ENCODE data around the gene NDUFA8.

The NDUFA8 gene

DNA sequence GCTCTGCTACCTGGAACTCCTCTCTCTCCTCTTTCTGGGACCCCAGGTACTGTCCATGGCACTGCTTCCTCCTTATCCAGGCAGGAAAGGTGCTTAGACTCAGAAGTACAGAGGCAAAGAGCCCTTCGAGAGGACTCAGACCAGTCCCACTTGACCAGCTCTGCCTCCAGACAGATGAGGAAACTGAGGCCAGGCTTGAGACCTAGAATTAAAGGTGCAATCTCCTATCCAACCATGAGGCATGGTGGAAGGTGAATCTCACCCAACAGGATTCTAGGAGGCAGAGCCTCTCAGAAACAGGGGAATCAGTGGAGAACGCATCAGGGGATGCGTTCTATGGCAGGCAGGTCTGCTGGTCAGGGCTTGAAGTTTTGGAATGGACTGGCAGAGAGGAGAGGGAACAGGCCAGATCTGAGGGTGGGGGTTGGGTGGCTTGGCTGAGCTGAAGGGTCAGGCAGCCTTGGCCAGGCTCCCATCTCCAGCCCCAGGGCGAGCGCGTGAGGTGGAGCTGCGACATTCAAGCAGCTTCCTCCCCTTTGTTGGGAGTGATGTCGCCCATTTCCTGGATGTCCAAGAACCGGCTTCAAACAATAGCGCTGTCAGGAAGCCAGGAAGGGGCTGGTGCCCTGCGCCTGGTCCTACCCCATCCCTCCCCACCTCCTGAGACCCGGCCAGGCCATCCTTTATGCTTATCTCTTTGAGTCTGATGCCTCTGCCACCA lies 26.2 kb downstream of the NDUFA8 start:
- Histone ChIP-seq H3K4me2 (ENCODE audit: low read length) (no peak overlapping the region), H3K36me3 (ENCODE audit: insufficient read depth, low read length) (no peaks in the 10 kb centered on the region), H3K27me3 (ENCODE audit: insufficient read depth, low read length) (0 out of 2 replicates have a peak, but pooled peaks cover 5% of the 10 kb centered on the region), H3K79me2 (ENCODE audit: insufficient read depth, low read length) (no peaks in the 10 kb centered on the region), H3F3A (ENCODE audit: insufficient read depth, low read length) (no peaks in the 10 kb centered on the region), H3K9me2 (ENCODE audit: low read depth, low read length) (no peaks in the 10 kb centered on the region), H3K9me3 (ENCODE audit: low read length) (no peaks in the 10 kb centered on the region), H3K4me1 (ENCODE audit: insufficient read depth, low read length, severe bottlenecking) (no peaks in the 10 kb centered on the region), H3K27ac (ENCODE audit: low read depth, low read length, poor library complexity, severe bottlenecking) (no peak overlapping the region), H2AFZ (ENCODE audit: low read length) (no peak overlapping the region), H3K9ac (ENCODE audit: low read length) (no peak overlapping the region), H4K20me1 (ENCODE audit: insufficient read depth, low read length) (no peaks in the 10 kb centered on the region), H3K4me3 (ENCODE audit: low read depth, low read length, poor library complexity, severe bottlenecking) (no peak overlapping the region)
- TF ChIP-seq, protein P1, sequence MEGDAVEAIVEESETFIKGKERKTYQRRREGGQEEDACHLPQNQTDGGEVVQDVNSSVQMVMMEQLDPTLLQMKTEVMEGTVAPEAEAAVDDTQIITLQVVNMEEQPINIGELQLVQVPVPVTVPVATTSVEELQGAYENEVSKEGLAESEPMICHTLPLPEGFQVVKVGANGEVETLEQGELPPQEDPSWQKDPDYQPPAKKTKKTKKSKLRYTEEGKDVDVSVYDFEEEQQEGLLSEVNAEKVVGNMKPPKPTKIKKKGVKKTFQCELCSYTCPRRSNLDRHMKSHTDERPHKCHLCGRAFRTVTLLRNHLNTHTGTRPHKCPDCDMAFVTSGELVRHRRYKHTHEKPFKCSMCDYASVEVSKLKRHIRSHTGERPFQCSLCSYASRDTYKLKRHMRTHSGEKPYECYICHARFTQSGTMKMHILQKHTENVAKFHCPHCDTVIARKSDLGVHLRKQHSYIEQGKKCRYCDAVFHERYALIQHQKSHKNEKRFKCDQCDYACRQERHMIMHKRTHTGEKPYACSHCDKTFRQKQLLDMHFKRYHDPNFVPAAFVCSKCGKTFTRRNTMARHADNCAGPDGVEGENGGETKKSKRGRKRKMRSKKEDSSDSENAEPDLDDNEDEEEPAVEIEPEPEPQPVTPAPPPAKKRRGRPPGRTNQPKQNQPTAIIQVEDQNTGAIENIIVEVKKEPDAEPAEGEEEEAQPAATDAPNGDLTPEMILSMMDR (IDR thresholded peaks at IDR 0.05; ENCODE audit: low read length) = no peak
- TF ChIP-seq EZH2 (IDR thresholded peaks at IDR 0.05; ENCODE audit: borderline replicate concordance, low read length) = no peak

DNA sequence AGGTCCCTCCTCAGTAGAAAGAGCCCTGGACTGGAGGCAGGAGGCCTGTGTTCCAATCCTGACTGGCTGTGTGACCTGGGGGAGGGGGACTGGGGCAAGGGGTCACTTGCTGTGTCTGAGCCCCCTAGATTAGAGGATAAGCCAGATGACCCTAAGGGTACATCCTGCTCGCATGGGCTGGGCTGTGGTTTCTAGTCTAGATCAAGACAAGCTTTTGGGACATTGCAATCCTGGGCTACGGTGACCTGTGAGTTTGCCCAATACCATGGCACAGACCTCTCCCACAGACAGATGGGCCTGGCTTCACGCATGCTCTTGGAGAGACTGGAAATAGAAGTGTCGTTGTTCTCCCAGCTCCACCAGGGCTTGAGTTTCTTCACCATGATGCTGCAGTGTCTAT lies 27.0 kb downstream of the NDUFA8 start:
- Histone ChIP-seq H3K9me3 (ENCODE audit: low read length) (no peaks in the 10 kb centered on the region), H3K27ac (ENCODE audit: low read depth, low read length, poor library complexity, severe bottlenecking) (no peak overlapping the region), H3K9me2 (ENCODE audit: low read depth, low read length) (no peaks in the 10 kb centered on the region), H3K4me2 (ENCODE audit: low read length) (no peak overlapping the region), H3K4me1 (ENCODE audit: insufficient read depth, low read length, severe bottlenecking) (no peaks in the 10 kb centered on the region), H3K9ac (ENCODE audit: low read length) (no peak overlapping the region), H3K4me3 (ENCODE audit: low read depth, low read length, poor library complexity, severe bottlenecking) (no peak overlapping the region), H3K27me3 (ENCODE audit: insufficient read depth, low read length) (0 out of 2 replicates have a peak, but pooled peaks cover 11% of the 10 kb centered on the region), H4K20me1 (ENCODE audit: insufficient read depth, low read length) (no peaks in the 10 kb centered on the region), H3K79me2 (ENCODE audit: insufficient read depth, low read length) (no peaks in the 10 kb centered on the region), H3F3A (ENCODE audit: insufficient read depth, low read length) (no peaks in the 10 kb centered on the region), H2AFZ (ENCODE audit: low read length) (no peak overlapping the region), H3K36me3 (ENCODE audit: insufficient read depth, low read length) (no peaks in the 10 kb centered on the region)
- TF ChIP-seq, protein P1 (IDR thresholded peaks at IDR 0.05; ENCODE audit: low read length) = no peak
- no peak for TF ChIP-seq EZH2 (IDR thresholded peaks at IDR 0.05; ENCODE audit: borderline replicate concordance, low read length)

GRCh38 chr9:122131401-122132001 lies 28.1 kb downstream of the NDUFA8 start:
- Histone ChIP-seq H3K36me3 (ENCODE audit: insufficient read depth, low read length) (no peaks in the 10 kb centered on the region), H3K4me3 (ENCODE audit: low read depth, low read length, poor library complexity, severe bottlenecking) (no peak overlapping the region)

More at GRCh38 chr9:122131401-122132001, 28.1 kb downstream of the NDUFA8 start:
- Histone ChIP-seq H3K4me1 (ENCODE audit: insufficient read depth, low read length, severe bottlenecking) (peaks cover 6% of the 10 kb centered on the region), H3K27me3 (ENCODE audit: insufficient read depth, low read length) (peaks cover 11% of the 10 kb centered on the region; the same call in 1 of the 2 replicates), H3F3A (ENCODE audit: insufficient read depth, low read length) (no peaks in the 10 kb centered on the region), H3K79me2 (ENCODE audit: insufficient read depth, low read length) (no peaks in the 10 kb centered on the region), H4K20me1 (ENCODE audit: insufficient read depth, low read length) (no peaks in the 10 kb centered on the region), H3K9ac (ENCODE audit: low read length) (no peak overlapping the region), H3K9me2 (ENCODE audit: low read depth, low read length) (no peaks in the 10 kb centered on the region), H2AFZ (ENCODE audit: low read length) (no peak overlapping the region), H3K27ac (ENCODE audit: low read depth, low read length, poor library complexity, severe bottlenecking) (no peak overlapping the region), H3K9me3 (ENCODE audit: low read length) (no peaks in the 10 kb centered on the region), H3K4me2 (ENCODE audit: low read length) (no peak overlapping the region)
- TF ChIP-seq, protein P1 (IDR thresholded peaks at IDR 0.05; ENCODE audit: low read length) = no peak
- no peak for TF ChIP-seq EZH2 (IDR thresholded peaks at IDR 0.05; ENCODE audit: borderline replicate concordance, low read length)
